ENCODE results near the gene HOXB8.

HOXB8 gene

GRCh38 chr17:48610282-48611211, 4.5 kb downstream of the HOXB8 start, which contains the start of gene HOXB7:
Gene HOXB7 (minus strand): TSS chr17:48611017. CDS start chr17:48610918, 99 bp downstream.
- DNase-seq, result peak; percentile 57

GRCh38 chr17:48609759-48610281, 5.3 kb downstream of the HOXB8 start:
- peak; percentile 63 for DNase-seq

- no peak for DNase-seq
Measured at GRCh38 chr17:48609033-48609432, 6.1 kb downstream of the HOXB8 start.

- no peak for DNase-seq
Measured at GRCh38 chr17:48608494-48608834, 6.6 kb downstream of the HOXB8 start.

GRCh38 chr17:48606892-48607614, 8.0 kb downstream of the HOXB8 start:
- no peak for DNase-seq

GRCh38 chr17:48605991-48606891, 8.9 kb downstream of the HOXB8 start:
- no peak for DNase-seq

- DNase-seq, result peak; percentile 41
Measured at GRCh38 chr17:48605409-48605919, 9.6 kb downstream of the HOXB8 start.

GRCh38 chr17:48604770-48605329, 10.2 kb downstream of the HOXB8 start, which contains the start of gene HOXB6:
Gene HOXB6 (minus strand): TSS chr17:48604986. CDS start chr17:48598150, 6,836 bp downstream.
- no peak for DNase-seq

- no peak for DNase-seq
Measured at GRCh38 chr17:48603959-48604769, 10.9 kb downstream of the HOXB8 start.

GRCh38 chr17:48601539-48602425, 13.3 kb downstream of the HOXB8 start:
- no peak for DNase-seq

- no peak for DNase-seq
Measured at GRCh38 chr17:48601207-48601538, 13.9 kb downstream of the HOXB8 start.

- DNase-seq, result no peak
Measured at GRCh38 chr17:48600244-48601098, 14.6 kb downstream of the HOXB8 start.

GRCh38 chr17:48599354-48599753, 15.7 kb downstream of the HOXB8 start:
- no peak for DNase-seq

- no peak for DNase-seq
Measured at GRCh38 chr17:48598736-48599135, 16.4 kb downstream of the HOXB8 start.

GRCh38 chr17:48597778-48598631, 17.1 kb downstream of the HOXB8 start:
- peak; percentile 76 for DNase-seq

GRCh38 chr17:48597528-48597777, 17.6 kb downstream of the HOXB8 start:
- no peak for DNase-seq

GRCh38 chr17:48596735-48597527, 18.2 kb downstream of the HOXB8 start:
- DNase-seq, result peak; percentile 60
